Mesodermal cell (in vitro differentiated cells): Measurements from ENCODE around the gene LCN6.
A peak's percentile ranks its signal among the peaks of the same experiment; 100 is the strongest.

Experiments used
- H3K27ac ChIP-seq: 2 replicates; pipeline ENCODE4 v1.7.0; 2013; ENCODE audit warnings: mild to moderate bottlenecking, low read depth, low read length, moderate library complexity; ENCODE audit not compliant: severe bottlenecking
- H3K36me3 ChIP-seq: 2 replicates; pipeline ENCODE4 v1.7.1; 2013; ENCODE audit warnings: mild to moderate bottlenecking, low read length, moderate library complexity; ENCODE audit not compliant: control insufficient read depth, insufficient read depth
- H3K4me1 ChIP-seq: one replicate; pipeline ENCODE4 v1.7.1; 2013; ENCODE audit warnings: mild to moderate bottlenecking, low read length; ENCODE audit not compliant: insufficient read depth, control insufficient read depth, poor library complexity, severe bottlenecking
- H3K4me3 ChIP-seq: 2 replicates; pipeline ENCODE4 v1.7.0; 2013; ENCODE audit warnings: low read length, control low read depth, mild to moderate bottlenecking; ENCODE audit not compliant: insufficient read depth, poor library complexity, severe bottlenecking; ENCODE audit errors: extremely low read depth
- H3K9me3 ChIP-seq: 2 replicates; pipeline ENCODE4 v1.7.1; 2013; ENCODE audit warnings: mild to moderate bottlenecking, low read length, moderate library complexity; ENCODE audit not compliant: control insufficient read depth
- WGBS, 2 experiments: methylation state at CpG; one replicate each; pipeline ENCODE4 v1.1.5; 2013; ENCODE audit warnings: missing lambda C conversion rate in 2 of 2; ENCODE audit not compliant: insufficient coverage in 2 of 2; 5-methylcytosine and 5-hydroxymethylcytosine counted together

The LCN6 gene

DNA sequence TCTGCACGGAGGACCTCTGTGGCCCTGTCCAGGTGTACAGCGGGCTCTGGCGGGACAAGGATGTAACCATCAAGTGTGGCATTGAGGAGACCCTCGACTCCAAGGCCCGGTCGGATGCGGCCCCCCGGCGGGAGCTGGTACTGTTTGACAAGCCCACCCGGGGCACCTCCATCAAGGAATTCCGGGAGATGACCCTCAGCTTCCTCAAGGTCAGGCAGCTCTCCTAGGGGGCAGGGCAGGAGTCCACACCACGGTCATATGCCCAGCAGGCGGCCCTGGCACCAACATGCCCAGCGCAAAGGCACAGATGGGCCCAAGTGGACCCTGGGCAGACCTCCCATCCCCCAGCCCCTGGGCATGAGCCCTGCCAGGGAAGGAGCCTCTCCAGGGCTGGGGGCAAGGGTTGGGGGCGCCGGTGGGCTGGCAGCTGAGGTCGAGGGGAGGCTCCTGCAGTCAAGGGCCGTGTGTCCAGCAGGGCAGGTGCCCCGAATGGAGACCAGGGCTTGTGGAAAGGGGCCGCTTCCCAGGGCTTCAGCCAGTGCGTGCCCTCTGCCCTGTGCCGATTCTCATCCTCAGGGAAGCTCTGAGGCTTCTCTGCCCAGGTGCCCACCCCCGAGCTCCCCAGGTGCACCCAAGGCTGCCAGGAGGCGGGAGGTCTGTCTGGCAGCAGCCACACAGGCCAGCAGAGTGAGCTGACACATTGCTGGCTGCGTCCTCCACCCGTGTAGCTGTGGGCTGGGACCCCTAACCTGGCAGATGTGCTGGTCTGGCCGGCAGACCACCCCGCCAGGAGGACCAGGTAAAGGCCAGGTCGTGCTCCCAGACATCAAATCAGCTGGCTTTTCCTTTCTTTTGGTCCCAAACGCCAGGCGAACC is 26.0 kb downstream of the LCN6 start:
- H3K36me3 ChIP-seq = peaks cover 61% of the 10 kb centered on the region
- WGBS, 2 experiments = 92 to 93% methylated on average over 28 to 31 of the region's 31 CpGs
- no peak overlapping the region for H3K27ac ChIP-seq
- peaks cover 29% of the 10 kb centered on the region for H3K4me1 ChIP-seq
- H3K9me3 ChIP-seq = no peaks in the 10 kb centered on the region
- H3K4me3 ChIP-seq = no peak overlapping the region

DNA sequence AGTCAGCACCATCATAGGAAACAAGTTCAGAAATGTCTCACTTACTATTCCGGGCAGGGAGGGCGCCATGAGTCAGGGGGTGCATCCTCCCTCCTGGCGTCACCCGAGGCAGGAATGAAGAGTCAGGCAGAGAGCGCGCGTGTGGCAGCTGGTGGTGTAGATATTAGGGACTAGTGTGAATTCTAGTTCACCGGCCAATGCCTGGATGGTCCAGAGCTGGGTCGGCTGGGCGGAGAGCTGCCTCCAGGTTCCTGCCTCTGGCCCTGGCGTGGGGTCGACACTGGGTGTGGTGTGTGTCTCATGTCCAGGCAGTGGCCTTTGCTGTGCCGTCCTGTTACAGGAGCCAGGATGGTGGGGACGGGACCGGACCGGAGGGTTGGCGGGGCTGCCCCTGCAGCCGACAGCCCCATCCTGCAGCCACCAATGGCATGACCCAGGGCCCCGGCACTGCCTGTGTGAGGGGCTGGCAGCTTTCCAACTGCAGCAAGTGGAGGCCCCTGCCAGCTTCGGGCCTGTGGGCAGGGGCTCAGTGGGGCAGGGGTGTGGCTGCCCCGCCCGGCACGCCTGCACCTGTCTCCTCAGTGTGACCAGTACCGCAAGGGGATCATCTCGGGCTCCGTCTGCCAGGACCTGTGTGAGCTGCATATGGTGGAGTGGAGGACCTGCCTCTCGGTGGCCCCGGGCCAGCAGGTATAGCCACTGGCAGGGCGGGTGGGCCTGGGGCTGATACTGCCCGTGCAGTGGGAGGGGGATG is 26.8 kb downstream of the LCN6 start:
- WGBS, 2 experiments = 94 to 95% methylated on average over 26 to 29 of the region's 30 CpGs
- H3K27ac ChIP-seq = no peak overlapping the region

DNA sequence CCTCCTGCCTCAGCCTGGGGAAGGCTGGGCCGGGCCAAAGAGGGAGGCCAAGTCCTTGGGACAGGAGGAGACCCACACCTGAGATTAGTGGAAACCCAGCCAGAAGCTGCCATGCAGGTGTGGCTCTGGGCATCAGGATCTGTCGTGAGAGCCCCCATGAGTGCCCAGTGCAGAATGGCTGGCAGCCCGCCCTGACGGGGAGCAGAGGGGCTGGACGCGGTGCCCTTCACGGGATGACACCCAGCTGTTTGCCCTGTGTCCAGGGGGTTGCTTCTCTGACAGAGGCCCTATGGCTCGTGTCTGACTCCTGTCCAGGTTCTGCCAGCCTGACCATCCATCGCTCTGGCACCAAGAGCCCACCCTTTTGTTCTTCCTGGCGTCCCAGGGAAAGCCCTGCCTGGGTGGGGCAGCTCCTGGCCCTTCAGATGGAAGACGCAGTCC is 27.4 kb downstream of the LCN6 start:
- Histone ChIP-seq H3K4me1 (peaks cover 18% of the 10 kb centered on the region), H3K9me3 (no peaks in the 10 kb centered on the region), H3K4me3 (no peak overlapping the region), H3K36me3 (peaks cover 55% of the 10 kb centered on the region), H3K27ac (peak overlapping the region; percentile 45)
- WGBS, 2 experiments = 88 to 91% methylated on average over 11 of the region's 11 CpGs

More for the DNA sequence above, 26.8 kb downstream of the LCN6 start:
- Histone ChIP-seq H3K9me3 (no peaks in the 10 kb centered on the region), H3K36me3 (peaks cover 59% of the 10 kb centered on the region), H3K4me1 (peaks cover 24% of the 10 kb centered on the region), H3K4me3 (no peak overlapping the region)

DNA sequence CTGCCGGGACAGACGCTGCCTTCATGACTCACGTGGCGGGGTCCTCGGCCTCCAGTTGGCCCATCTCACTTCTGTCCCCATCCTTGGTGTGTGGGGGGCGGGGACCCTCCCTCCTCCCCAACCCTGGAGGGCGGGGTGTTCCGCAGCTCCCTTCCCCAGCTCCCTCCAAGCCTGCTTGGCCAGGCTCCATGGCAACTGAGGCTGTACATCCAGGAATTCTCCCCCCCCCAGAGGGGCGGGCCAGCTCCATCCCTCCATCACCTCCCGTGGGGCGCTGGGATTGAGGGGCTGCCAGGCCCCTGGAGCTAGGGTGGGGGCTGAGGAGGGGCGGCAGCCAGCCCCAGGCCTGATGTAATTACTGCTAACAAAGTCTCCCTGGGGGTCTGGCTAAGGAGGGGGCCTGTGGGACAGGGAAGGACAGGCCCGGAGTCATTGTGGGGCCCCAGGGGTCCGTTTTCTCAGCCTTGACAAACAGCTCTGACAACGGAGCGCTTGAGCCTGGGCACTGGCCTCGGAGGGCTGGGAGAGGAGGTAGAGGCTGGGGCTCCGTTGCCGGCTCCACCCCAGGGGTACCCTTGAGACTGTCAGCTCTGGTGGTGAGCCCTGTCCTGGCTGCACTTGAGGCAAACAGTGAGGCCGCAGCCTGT is 28.0 kb downstream of the LCN6 start:
- WGBS, 2 experiments = 44 to 49% methylated on average over 12 to 14 of the region's 20 CpGs
- Histone ChIP-seq H3K36me3 (peaks cover 51% of the 10 kb centered on the region), H3K27ac (peak overlapping the region; percentile 45), H3K4me1 (peaks cover 12% of the 10 kb centered on the region), H3K4me3 (no peak overlapping the region), H3K9me3 (no peaks in the 10 kb centered on the region)

DNA sequence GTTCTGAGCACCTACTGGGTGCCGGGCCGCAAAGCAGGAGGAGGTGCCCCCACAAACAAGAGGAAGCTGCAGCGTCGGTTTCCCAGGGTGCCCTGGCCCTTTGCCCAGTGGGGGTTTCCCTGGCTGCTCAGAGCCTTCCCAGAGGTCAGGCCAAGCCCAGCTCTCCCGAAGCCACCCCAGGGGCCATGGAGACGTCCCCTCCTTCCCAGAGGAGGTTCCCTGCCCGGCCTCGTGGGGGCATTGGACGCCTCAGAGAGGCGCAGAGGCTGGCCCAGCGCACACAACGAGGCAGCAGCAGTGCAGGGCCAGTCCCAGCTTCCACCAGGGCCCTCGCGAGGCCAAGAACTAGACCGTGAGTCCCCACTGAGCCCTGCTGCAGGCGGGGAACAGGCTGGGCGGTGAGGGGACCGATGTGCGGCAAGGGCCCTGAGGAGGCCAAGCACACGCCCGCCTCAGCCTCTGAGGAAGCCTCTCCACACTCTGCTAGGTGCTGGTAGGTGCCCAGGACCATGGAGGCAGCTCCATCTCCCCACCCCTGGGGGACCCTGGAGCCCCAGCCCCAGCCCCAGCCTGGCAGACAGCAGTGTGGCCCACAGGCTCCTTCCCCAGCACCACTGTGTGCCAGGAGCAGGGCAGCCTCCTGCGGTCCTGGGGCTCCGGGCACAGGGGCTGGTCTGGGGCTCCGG is 29.0 kb downstream of the LCN6 start:
- 91 to 95% methylated on average over 15 to 24 of the region's 24 CpGs for WGBS, 2 experiments
- H3K27ac ChIP-seq = no peak overlapping the region
- H3K4me1 ChIP-seq = peaks cover 15% of the 10 kb centered on the region
- H3K9me3 ChIP-seq = no peaks in the 10 kb centered on the region
- peaks cover 42% of the 10 kb centered on the region for H3K36me3 ChIP-seq
- H3K4me3 ChIP-seq = no peak overlapping the region

DNA sequence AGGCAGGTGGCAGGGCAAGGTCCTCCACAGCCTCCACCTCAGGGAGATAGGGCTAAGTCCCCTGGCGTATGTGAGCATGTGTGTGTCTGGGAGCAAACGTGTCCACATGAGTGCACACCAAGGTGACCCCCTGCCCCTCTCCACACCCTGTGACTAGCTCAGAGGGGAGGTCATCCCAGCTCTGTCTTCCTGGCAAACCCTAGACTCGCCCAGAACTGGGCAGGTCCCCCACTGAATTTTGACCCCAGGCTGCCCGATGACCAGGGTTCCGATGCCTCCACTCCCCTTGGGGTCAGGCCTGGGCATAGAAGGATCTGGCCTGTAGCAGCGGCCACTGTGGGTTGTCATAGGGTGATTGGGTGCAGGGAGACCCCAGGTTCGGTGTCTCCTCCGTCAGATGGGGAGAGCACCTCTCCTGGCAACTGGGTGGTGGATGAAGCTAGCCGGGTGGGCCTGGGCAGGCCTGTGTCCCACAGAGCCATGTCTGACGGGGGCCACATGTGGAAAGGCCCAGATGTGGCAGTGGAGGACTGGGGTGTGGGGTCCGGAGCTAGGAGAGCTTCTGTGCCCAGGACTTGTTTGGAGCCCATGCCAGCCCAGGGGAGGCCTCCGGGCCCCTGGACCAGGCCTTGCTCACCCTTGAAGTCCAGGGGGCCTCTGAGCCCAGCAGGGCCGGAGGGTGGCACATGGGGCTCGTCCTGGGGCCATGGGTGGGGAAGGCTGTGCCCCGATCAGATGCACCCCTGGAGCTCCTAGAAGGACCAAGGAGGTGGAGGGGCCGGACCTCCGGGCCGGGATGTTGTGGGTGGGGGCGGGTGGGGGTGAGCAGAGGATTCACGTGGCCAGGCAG is 29.8 kb downstream of the LCN6 start:
- no peak overlapping the region for H3K4me3 ChIP-seq
- H3K9me3 ChIP-seq = no peaks in the 10 kb centered on the region
- H3K36me3 ChIP-seq = peaks cover 39% of the 10 kb centered on the region
- no peak overlapping the region for H3K27ac ChIP-seq
- WGBS, 2 experiments = 96 to 99% methylated on average over 7 to 17 of the region's 20 CpGs
- peaks cover 20% of the 10 kb centered on the region for H3K4me1 ChIP-seq

DNA sequence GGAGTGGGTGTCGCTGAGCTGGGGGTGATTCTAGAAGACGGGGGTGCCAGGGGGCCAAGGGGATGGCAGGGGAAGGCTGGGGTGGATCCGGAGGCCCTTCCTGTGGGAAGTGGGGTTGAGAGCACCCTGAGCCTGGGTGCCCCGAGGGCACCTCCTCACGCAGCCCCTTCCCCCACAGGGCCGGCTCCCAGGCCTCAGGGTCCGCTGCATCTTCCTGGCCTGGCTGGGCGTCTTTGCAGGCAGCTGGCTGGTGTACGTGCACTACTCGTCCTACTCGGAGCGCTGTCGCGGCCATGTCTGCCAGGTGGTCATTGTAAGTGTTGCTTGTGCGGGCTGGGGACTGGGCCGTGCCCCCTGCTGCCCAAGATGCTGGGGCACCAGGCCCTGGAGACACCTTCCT is 30.9 kb downstream of the LCN6 start:
- Histone ChIP-seq H3K4me1 (peaks cover 21% of the 10 kb centered on the region), H3K9me3 (no peaks in the 10 kb centered on the region), H3K27ac (no peak overlapping the region), H3K4me3 (no peak overlapping the region), H3K36me3 (peaks cover 27% of the 10 kb centered on the region)
- WGBS, 2 experiments = 95 to 99% methylated on average over 11 to 15 of the region's 16 CpGs

DNA sequence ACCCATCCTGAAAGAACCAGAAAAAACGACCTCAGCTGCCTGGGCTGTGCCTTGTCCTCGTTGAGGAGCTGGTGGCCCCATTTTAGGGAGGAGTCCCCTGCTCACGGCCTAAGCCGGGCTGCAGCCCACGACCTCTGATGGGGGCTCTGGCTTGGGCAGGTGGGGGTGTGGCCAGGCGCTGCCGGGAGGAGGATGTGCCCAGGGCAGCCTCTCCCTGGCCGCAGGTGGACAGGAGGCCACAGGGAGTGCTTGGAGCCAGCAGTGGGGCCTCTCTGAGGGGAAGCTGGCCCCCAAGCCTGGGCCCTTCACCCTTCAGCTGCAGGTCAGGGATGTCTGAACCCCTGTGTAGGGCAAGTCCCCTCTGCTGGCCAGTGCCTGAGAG is 33.4 kb downstream of the LCN6 start:
- WGBS, 2 experiments = 80 to 90% methylated on average over 6 to 8 of the region's 8 CpGs

DNA sequence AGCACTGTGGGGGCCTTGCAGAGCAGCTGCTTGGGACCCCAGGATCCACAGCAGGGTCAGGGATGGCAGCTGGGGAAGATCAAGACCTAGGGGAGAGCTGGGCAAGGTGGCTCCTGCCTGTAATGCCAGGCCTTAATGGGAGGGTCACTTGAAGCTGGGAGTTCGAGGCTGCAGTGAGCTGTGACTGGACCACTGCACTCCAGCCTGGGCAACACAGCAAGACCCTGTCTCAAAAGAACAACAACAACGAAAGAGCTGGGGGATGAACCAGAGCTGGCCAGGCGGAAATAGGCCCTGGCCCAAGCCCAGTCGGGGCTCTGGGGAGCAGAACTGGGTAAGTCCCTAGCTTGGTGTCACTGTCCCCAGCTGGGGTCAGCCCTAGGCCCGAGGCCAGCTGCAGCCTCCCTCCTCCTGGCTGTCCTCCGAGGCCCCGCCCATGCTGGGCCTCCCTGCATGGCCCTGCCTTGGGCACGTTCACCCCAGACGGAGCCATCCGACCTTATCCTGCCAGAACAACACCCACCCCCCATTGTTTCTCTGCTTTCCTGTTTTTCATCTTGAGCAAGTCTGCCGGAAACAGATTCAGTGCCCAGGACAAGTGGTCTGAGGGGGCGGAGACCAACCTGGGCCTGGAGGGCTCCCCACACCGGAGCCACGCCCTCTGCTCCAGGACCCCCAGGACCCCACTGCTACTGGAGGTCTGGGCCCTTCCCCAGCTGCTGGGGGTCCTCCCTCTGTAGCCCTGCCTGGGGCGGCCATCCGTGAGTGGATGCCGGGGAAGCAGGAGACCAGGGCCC is 34.0 kb downstream of the LCN6 start:
- no peak overlapping the region for H3K4me3 ChIP-seq
- 85 to 93% methylated on average over 15 of the region's 17 CpGs for WGBS, 2 experiments

More for the DNA sequence above, 33.4 kb downstream of the LCN6 start:
- H3K36me3 ChIP-seq = peaks cover 13% of the 10 kb centered on the region
- H3K9me3 ChIP-seq = no peaks in the 10 kb centered on the region
- no peak overlapping the region for H3K4me3 ChIP-seq
- peaks cover 16% of the 10 kb centered on the region for H3K4me1 ChIP-seq
- H3K27ac ChIP-seq = peak overlapping the region; percentile 53

More for the DNA sequence above, 34.0 kb downstream of the LCN6 start:
- Histone ChIP-seq H3K4me1 (peaks cover 16% of the 10 kb centered on the region), H3K36me3 (peaks cover 13% of the 10 kb centered on the region), H3K9me3 (no peaks in the 10 kb centered on the region), H3K27ac (peak overlapping the region; percentile 53)
